Endodermal cell (in vitro differentiated cells): ENCODE results near the gene KRT16. TPM values are rescaled to one million over a fixed set of nuclear protein-coding genes. Genes with fewer than 3 reads are reported as not detected.
"Not testable (repeated sequence)": the region's sequence is repeated elsewhere in the genome, so short reads cannot be mapped to it uniquely, and the experiment has no call there.

Source experiments
- DNase-seq: peaks from one replicate; pipeline ENCODE4 v3.0.0-alpha.2; 2017
- H3K27ac ChIP-seq: 2 replicates; pipeline ENCODE4 v1.5.1; 2013; ENCODE audit warnings: mild to moderate bottlenecking, low read depth, low read length, moderate library complexity
- H3K27me3 ChIP-seq: 2 replicates; pipeline ENCODE4 v1.6.1; 2013; ENCODE audit warnings: mild to moderate bottlenecking, low read length, moderate library complexity; ENCODE audit not compliant: insufficient read depth, control insufficient read depth, poor library complexity, severe bottlenecking
- H3K36me3 ChIP-seq: 2 replicates; pipeline ENCODE4 v1.7.0; 2013; ENCODE audit warnings: mild to moderate bottlenecking, low read length, moderate library complexity; ENCODE audit not compliant: control insufficient read depth, insufficient read depth
- H3K4me1 ChIP-seq: one replicate; pipeline ENCODE4 v1.7.0; 2013; ENCODE audit warnings: low read length; ENCODE audit not compliant: control insufficient read depth, insufficient read depth
- H3K4me3 ChIP-seq: 2 replicates; pipeline ENCODE4 v1.5.1; 2013; ENCODE audit warnings: mild to moderate bottlenecking, low read length, moderate library complexity
- H3K9ac ChIP-seq: 2 replicates; pipeline ENCODE4 v1.6.1; 2013; ENCODE audit warnings: mild to moderate bottlenecking, low read length, moderate library complexity; ENCODE audit not compliant: poor library complexity, severe bottlenecking; ENCODE audit errors: extremely low read depth
- H3K9me3 ChIP-seq: 2 replicates; pipeline ENCODE4 v1.6.1; 2013; ENCODE audit warnings: mild to moderate bottlenecking, low read length, moderate library complexity; ENCODE audit not compliant: control insufficient read depth
- H3K27ac Mint-ChIP-seq: 2 replicates; pipeline ENCODE4 v1.8.0; 2020; ENCODE audit warnings: mixed read lengths
- H3K27me3 Mint-ChIP-seq: 2 replicates; pipeline ENCODE4 v1.8.0; 2021; ENCODE audit warnings: mild to moderate bottlenecking, mixed read lengths; ENCODE audit not compliant: insufficient read depth
- H3K36me3 Mint-ChIP-seq: 2 replicates; pipeline ENCODE4 v1.8.0; 2020; ENCODE audit warnings: low read depth, mixed read lengths
- H3K4me1 Mint-ChIP-seq: 2 replicates; pipeline ENCODE4 v1.8.0; 2020; ENCODE audit warnings: mixed read lengths
- H3K4me3 Mint-ChIP-seq: 2 replicates; pipeline ENCODE4 v1.8.0; 2020; ENCODE audit warnings: mild to moderate bottlenecking, moderate library complexity, mixed read lengths
- H3K9me3 Mint-ChIP-seq: 2 replicates; pipeline ENCODE4 v1.8.0; 2020; ENCODE audit warnings: mild to moderate bottlenecking, mixed read lengths
- WGBS, 2 experiments: methylation state at CpG; one replicate each; pipeline versions ENCODE4 v1.1.5 to v1.1.7; 2013; ENCODE audit warnings: missing lambda C conversion rate in 2 of 2, mixed read lengths in 1 of 2; ENCODE audit not compliant: insufficient coverage in 1 of 2, insufficient read length in 1 of 2; 5-methylcytosine and 5-hydroxymethylcytosine counted together
- total RNA-seq, 2 donors: library from RNA; stranded (reverse); fragmentation: NEBNext Ultra II Directional in 1 of 2; extraction: Animal tissue kit (Norgen Biotek cat#: 25700) in 1 of 2; gene quantifications; 2 replicates in 1 of 2; 3 replicates in 1 of 2; pipeline ENCODE4 v1.2.1, GENCODE V29; 2021
- TF ChIP-seq, protein P1 (sequence below): fragments of 200-600 bp; sonication (generic); conservative IDR thresholded peaks from 2 replicates; pipeline ENCODE4 v1.5.0; 2021; ENCODE audit warnings: antibody characterized with exemption, mild to moderate bottlenecking

KRT16 gene
- total RNA-seq, 2 donors from 2014 or later = not detected

GRCh38 chr17:41627316-41628072 lies 14.9 kb upstream of the KRT16 start:
- H3K36me3 ChIP-seq = no peaks in the 10 kb centered on the region
- no peak overlapping the region for H3K27ac ChIP-seq
- no peaks in the 10 kb centered on the region for H3K27me3 ChIP-seq
- Mint-ChIP-seq H3K27ac (no peak overlapping the region), H3K4me3 (no peak overlapping the region), H3K36me3 (no peaks in the 10 kb centered on the region), H3K4me1 (no peaks in the 10 kb centered on the region), H3K27me3 (peaks cover 3% of the 10 kb centered on the region), H3K9me3 (no peaks in the 10 kb centered on the region)
- H3K4me3 ChIP-seq = no peak overlapping the region
- no peaks in the 10 kb centered on the region for H3K9me3 ChIP-seq
- no peaks in the 10 kb centered on the region for H3K4me1 ChIP-seq
- TF ChIP-seq, protein P1, sequence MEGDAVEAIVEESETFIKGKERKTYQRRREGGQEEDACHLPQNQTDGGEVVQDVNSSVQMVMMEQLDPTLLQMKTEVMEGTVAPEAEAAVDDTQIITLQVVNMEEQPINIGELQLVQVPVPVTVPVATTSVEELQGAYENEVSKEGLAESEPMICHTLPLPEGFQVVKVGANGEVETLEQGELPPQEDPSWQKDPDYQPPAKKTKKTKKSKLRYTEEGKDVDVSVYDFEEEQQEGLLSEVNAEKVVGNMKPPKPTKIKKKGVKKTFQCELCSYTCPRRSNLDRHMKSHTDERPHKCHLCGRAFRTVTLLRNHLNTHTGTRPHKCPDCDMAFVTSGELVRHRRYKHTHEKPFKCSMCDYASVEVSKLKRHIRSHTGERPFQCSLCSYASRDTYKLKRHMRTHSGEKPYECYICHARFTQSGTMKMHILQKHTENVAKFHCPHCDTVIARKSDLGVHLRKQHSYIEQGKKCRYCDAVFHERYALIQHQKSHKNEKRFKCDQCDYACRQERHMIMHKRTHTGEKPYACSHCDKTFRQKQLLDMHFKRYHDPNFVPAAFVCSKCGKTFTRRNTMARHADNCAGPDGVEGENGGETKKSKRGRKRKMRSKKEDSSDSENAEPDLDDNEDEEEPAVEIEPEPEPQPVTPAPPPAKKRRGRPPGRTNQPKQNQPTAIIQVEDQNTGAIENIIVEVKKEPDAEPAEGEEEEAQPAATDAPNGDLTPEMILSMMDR = peak; percentile 57
- no peak overlapping the region for H3K9ac ChIP-seq
- DNase-seq = peak; percentile 79
- 90 to 97% methylated on average over 19 to 23 of the region's 23 CpGs for WGBS, 2 experiments

GRCh38 chr17:41626914-41627295 lies 14.3 kb upstream of the KRT16 start:
- not testable (repeated sequence) for H3K4me1 ChIP-seq, DNase-seq, H3K4me3 Mint-ChIP-seq, H3K27ac ChIP-seq, H3K36me3 Mint-ChIP-seq, H3K9ac ChIP-seq, H3K9me3 Mint-ChIP-seq, H3K27me3 Mint-ChIP-seq, H3K27ac Mint-ChIP-seq, H3K9me3 ChIP-seq, H3K4me1 Mint-ChIP-seq, H3K36me3 ChIP-seq, H3K4me3 ChIP-seq, H3K27me3 ChIP-seq
- 85 to 88% methylated on average over 4 to 5 of the region's 5 CpGs for WGBS, 2 experiments

GRCh38 chr17:41626028-41626913 lies 13.7 kb upstream of the KRT16 start:
- WGBS, 2 experiments = 82 to 95% methylated on average over 3 to 16 of the region's 17 CpGs
- TF ChIP-seq, protein P1 = peak; percentile 34

More at GRCh38 chr17:41626028-41626913, 13.7 kb upstream of the KRT16 start:
- not testable (repeated sequence) for H3K9ac ChIP-seq, H3K27ac ChIP-seq, H3K9me3 ChIP-seq, H3K36me3 Mint-ChIP-seq, H3K4me3 Mint-ChIP-seq, H3K4me1 ChIP-seq, H3K27me3 ChIP-seq, H3K27ac Mint-ChIP-seq, H3K27me3 Mint-ChIP-seq, H3K9me3 Mint-ChIP-seq, H3K4me3 ChIP-seq, H3K4me1 Mint-ChIP-seq, H3K36me3 ChIP-seq
- DNase-seq = peak; percentile 43
